Glomerular endothelial cell (primary cell): Measurements from ENCODE around the gene ARTN. TPM values are rescaled to one million over a fixed set of nuclear protein-coding genes. Genes with fewer than 3 reads are reported as not detected.

ENCODE experiments used
- DNase-seq: peaks from one replicate; pipeline ENCODE4 v3.0.0-alpha.2; 2011; ENCODE audit warnings: low read depth, low spot score; ENCODE audit errors: extremely low read depth
- total RNA-seq: library from RNA; depleted of rRNA; stranded (reverse); fragments of >200 nt; gene quantifications from 2 replicates; pipeline ENCODE4 v1.2.3, GENCODE V29; 2015

The ARTN gene
- 0.88 TPM in 1 of 2 replicates, not detected in the other for total RNA-seq

- no peak for DNase-seq
Measured at GRCh38 chr1:43933386-43934100, at the start of gene ARTN. Gene ARTN, plus strand, starts transcription at chr1:43933801. Its CDS starts 1,856 bp downstream, at chr1:43935657.

GRCh38 chr1:43885279-43885801, 48.3 kb upstream of the ARTN start:
- DNase-seq = no peak

- DNase-seq = no peak
Measured at GRCh38 chr1:43887748-43888147, 45.9 kb upstream of the ARTN start.

- peak; percentile 9 for DNase-seq
Measured at GRCh38 chr1:43890815-43891214, 42.8 kb upstream of the ARTN start.

GRCh38 chr1:43893006-43893405, 40.6 kb upstream of the ARTN start:
- no peak for DNase-seq

- DNase-seq = no peak
Measured at GRCh38 chr1:43898981-43899380, 34.6 kb upstream of the ARTN start.

GRCh38 chr1:43900386-43900785, 33.2 kb upstream of the ARTN start:
- no peak for DNase-seq

- no peak for DNase-seq
Measured at GRCh38 chr1:43901196-43901961, 32.2 kb upstream of the ARTN start.

GRCh38 chr1:43902058-43902831, 31.4 kb upstream of the ARTN start:
- DNase-seq = no peak

- no peak for DNase-seq
Measured at GRCh38 chr1:43904660-43905551, 28.7 kb upstream of the ARTN start.

GRCh38 chr1:43908226-43908625, 25.4 kb upstream of the ARTN start:
- no peak for DNase-seq

- DNase-seq = no peak
Measured at GRCh38 chr1:43908858-43909257, 24.7 kb upstream of the ARTN start.

GRCh38 chr1:43910343-43910742, 23.3 kb upstream of the ARTN start:
- no peak for DNase-seq

GRCh38 chr1:43912607-43913006, 21.0 kb upstream of the ARTN start:
- DNase-seq = no peak

GRCh38 chr1:43913051-43913501, 20.5 kb upstream of the ARTN start:
- DNase-seq = no peak

- DNase-seq = no peak
Measured at GRCh38 chr1:43913666-43914360, 19.8 kb upstream of the ARTN start.

- DNase-seq = no peak
Measured at GRCh38 chr1:43914576-43915525, 18.8 kb upstream of the ARTN start.

- DNase-seq = no peak
Measured at GRCh38 chr1:43919906-43920305, 13.7 kb upstream of the ARTN start.
